ENCODE data around the gene SRA1.

DNA sequence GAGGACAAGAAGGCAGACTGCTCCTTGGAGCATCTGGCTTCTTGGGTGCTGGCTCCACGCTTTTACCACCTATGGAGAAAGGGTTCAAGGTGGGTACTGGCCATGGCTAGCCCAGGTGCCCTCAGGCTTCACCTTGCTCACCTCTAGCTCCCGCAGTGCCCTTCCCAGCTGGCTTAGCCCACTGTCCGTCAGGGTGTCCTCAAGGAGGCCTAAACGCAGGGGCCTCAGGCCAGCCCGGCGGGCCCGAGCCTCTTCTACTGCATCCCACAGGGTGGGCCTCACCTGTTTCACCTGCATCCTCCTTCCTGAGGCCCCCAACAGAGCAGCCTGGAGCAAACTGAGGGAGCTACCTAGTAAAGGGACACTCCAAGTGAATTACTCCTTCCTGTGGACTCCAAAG lies 16.4 kb upstream of the SRA1 start:
- TF ChIP-seq, protein P1, sequence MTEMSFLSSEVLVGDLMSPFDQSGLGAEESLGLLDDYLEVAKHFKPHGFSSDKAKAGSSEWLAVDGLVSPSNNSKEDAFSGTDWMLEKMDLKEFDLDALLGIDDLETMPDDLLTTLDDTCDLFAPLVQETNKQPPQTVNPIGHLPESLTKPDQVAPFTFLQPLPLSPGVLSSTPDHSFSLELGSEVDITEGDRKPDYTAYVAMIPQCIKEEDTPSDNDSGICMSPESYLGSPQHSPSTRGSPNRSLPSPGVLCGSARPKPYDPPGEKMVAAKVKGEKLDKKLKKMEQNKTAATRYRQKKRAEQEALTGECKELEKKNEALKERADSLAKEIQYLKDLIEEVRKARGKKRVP (CRISPR knock-in tag; IDR thresholded peaks at IDR 0.05), result no peak
- TF ChIP-seq, protein P2, sequence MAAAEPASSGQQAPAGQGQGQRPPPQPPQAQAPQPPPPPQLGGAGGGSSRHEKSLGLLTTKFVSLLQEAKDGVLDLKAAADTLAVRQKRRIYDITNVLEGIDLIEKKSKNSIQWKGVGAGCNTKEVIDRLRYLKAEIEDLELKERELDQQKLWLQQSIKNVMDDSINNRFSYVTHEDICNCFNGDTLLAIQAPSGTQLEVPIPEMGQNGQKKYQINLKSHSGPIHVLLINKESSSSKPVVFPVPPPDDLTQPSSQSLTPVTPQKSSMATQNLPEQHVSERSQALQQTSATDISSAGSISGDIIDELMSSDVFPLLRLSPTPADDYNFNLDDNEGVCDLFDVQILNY (CRISPR knock-in tag; IDR thresholded peaks at IDR 0.05), result no peak
- TF ChIP-seq, protein P3, sequence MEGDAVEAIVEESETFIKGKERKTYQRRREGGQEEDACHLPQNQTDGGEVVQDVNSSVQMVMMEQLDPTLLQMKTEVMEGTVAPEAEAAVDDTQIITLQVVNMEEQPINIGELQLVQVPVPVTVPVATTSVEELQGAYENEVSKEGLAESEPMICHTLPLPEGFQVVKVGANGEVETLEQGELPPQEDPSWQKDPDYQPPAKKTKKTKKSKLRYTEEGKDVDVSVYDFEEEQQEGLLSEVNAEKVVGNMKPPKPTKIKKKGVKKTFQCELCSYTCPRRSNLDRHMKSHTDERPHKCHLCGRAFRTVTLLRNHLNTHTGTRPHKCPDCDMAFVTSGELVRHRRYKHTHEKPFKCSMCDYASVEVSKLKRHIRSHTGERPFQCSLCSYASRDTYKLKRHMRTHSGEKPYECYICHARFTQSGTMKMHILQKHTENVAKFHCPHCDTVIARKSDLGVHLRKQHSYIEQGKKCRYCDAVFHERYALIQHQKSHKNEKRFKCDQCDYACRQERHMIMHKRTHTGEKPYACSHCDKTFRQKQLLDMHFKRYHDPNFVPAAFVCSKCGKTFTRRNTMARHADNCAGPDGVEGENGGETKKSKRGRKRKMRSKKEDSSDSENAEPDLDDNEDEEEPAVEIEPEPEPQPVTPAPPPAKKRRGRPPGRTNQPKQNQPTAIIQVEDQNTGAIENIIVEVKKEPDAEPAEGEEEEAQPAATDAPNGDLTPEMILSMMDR (IDR thresholded peaks at IDR 0.05 in 2 of 3, conservative IDR thresholded peaks at IDR 0.05 in 1 of 3; ENCODE audit: insufficient read depth in 2 of 3, low read depth in 1 of 3, low read length in 3 of 3), result no peak
- no peak for TF ChIP-seq PHB2 (IDR thresholded peaks at IDR 0.05; ENCODE audit: low read depth)
- no peak for TF ChIP-seq SMC3 (conservative IDR thresholded peaks at IDR 0.05; ENCODE audit: insufficient read depth, low read depth, low read length)
- TF ChIP-seq POLR2A (conservative IDR thresholded peaks at IDR 0.05), result no peak
- TF ChIP-seq TAF1 (IDR thresholded peaks at IDR 0.05; ENCODE audit: control insufficient read depth, extremely low read depth, insufficient read depth, low read length, severe bottlenecking), result no peak
- no peak for TF ChIP-seq ZNF707 (CRISPR knock-in tag; conservative IDR thresholded peaks at IDR 0.05)
- no peak for TF ChIP-seq CBX2 (IDR thresholded peaks at IDR 0.05; ENCODE audit: insufficient read depth, low read length, poor library complexity, severe bottlenecking)
- no peak for TF ChIP-seq RB1 (IDR thresholded peaks at IDR 0.05; ENCODE audit: low read depth)
